Keratinocyte (primary cell): ENCODE measurements around the gene ELF3. TPM values are rescaled to one million over a fixed set of nuclear protein-coding genes. Genes with fewer than 3 reads are reported as not detected.
"Not testable (repeated sequence)": the region's sequence is repeated elsewhere in the genome, so short reads cannot be mapped to it uniquely, and the experiment has no call there.

Experiments used
- DNase-seq: peaks from one replicate; pipeline ENCODE4 v3.0.0-alpha.2; 2011; ENCODE audit warnings: low read depth, missing footprints, low spot score
- FAIRE-seq: peaks from 2 replicates; lab custom pipeline; 2011; peaks lifted over from hg19 to GRCh38; lab: Jason Lieb, UNC
- H2AFZ ChIP-seq: 2 replicates; pipeline ENCODE4 v1.6.0; 2012; ENCODE audit warnings: low read length, control low read depth, inconsistent platforms; ENCODE audit not compliant: control insufficient read depth
- H3K27ac ChIP-seq: 2 replicates; pipeline ENCODE4 v1.5.1; 2011; ENCODE audit warnings: low read length; ENCODE audit not compliant: control insufficient read depth, insufficient read depth
- H3K27me3 ChIP-seq: 3 replicates; pipeline ENCODE4 v1.6.0; 2011; ENCODE audit warnings: low read length; ENCODE audit not compliant: control insufficient read depth, insufficient read depth; ENCODE audit errors: extremely low read depth
- H3K36me3 ChIP-seq, 2 experiments: 2 replicates in 1 of 2; 3 replicates in 1 of 2; pipeline ENCODE4 v1.5.1; 2011; ENCODE audit warnings: low read length in 2 of 2, mild to moderate bottlenecking in 1 of 2; ENCODE audit not compliant: control insufficient read depth in 2 of 2, insufficient read depth in 2 of 2; ENCODE audit errors: extremely low read depth in 1 of 2
- H3K4me1 ChIP-seq: 3 replicates; pipeline ENCODE4 v1.5.1; 2011; ENCODE audit warnings: low read length; ENCODE audit not compliant: control insufficient read depth, insufficient read depth; ENCODE audit errors: extremely low read depth
- H3K4me2 ChIP-seq: 3 replicates; pipeline ENCODE4 v1.6.0; 2011; ENCODE audit warnings: low read depth, low read length; ENCODE audit not compliant: control insufficient read depth, insufficient read depth; ENCODE audit errors: extremely low read depth
- H3K4me3 ChIP-seq, 3 experiments: fragments of 200-600 bp in 1 of 3; sonication (generic) in 1 of 3; 2 replicates in 2 of 3; 3 replicates in 1 of 3; pipeline ENCODE4 v1.5.1; 2011 to 2016; ENCODE audit warnings: low read length in 3 of 3, mild to moderate bottlenecking in 3 of 3, control low read depth in 2 of 3, inconsistent platforms in 1 of 3, low read depth in 1 of 3, mixed read lengths in 1 of 3, mixed run types in 1 of 3, moderate library complexity in 1 of 3; ENCODE audit not compliant: control insufficient read depth in 2 of 3, insufficient read depth in 2 of 3; ENCODE audit errors: extremely low read depth in 1 of 3
- H3K79me2 ChIP-seq: 2 replicates; pipeline ENCODE4 v1.6.0; 2012; ENCODE audit warnings: low read length; ENCODE audit not compliant: control insufficient read depth, insufficient read depth
- H3K9ac ChIP-seq: 3 replicates; pipeline ENCODE4 v1.6.0; 2011; ENCODE audit warnings: low read length; ENCODE audit not compliant: control insufficient read depth, insufficient read depth; ENCODE audit errors: extremely low read depth
- H3K9me1 ChIP-seq: 3 replicates; pipeline ENCODE4 v1.6.0; 2011; ENCODE audit warnings: low read length; ENCODE audit not compliant: control insufficient read depth, insufficient read depth; ENCODE audit errors: extremely low read depth
- H3K9me3 ChIP-seq: 2 replicates; pipeline ENCODE4 v1.5.1; 2012; ENCODE audit warnings: low read depth, low read length; ENCODE audit not compliant: control insufficient read depth
- H4K20me1 ChIP-seq: 3 replicates; pipeline ENCODE4 v1.6.0; 2011; ENCODE audit warnings: low read length; ENCODE audit not compliant: control insufficient read depth, insufficient read depth; ENCODE audit errors: extremely low read depth
- CTCF ChIP-seq, 3 experiments: IDR thresholded peaks in 1 of 3; conservative IDR thresholded peaks in 1 of 3; optimal IDR thresholded peaks in 1 of 3; 2 replicates in 2 of 3; 3 replicates in 1 of 3; pipeline versions ENCODE3 to v1.5.1; 2011; ENCODE audit warnings: low read length in 3 of 3, mild to moderate bottlenecking in 3 of 3, moderate library complexity in 2 of 3, control low read depth in 1 of 3, inconsistent platforms in 1 of 3; ENCODE audit not compliant: insufficient read depth in 2 of 3; ENCODE audit errors: extremely low read depth in 1 of 3
- EZH2 ChIP-seq: IDR thresholded peaks from one replicate; pipeline ENCODE4 v1.6.1; 2012; ENCODE audit warnings: inconsistent platforms, mild to moderate bottlenecking, low read length, moderate library complexity
- dilution Hi-C: fragments of 300-500 bp; cut with MboI; formaldehyde crosslinking; loops from one replicate; pipeline ENCODE4 v1.7.0; 2020; ENCODE audit warnings: low sequenced_read_pairs; ENCODE audit not compliant: extremely low pct_ligation_motif_present
- polyA plus RNA-seq, 5 experiments: library from polyadenylated mRNA; depleted of rRNA in 3 of 5; stranded (reverse) in 3 of 5; stranded (forward) in 1 of 5; unstranded in 1 of 5; fragments of >200 nt; gene quantifications; 1 replicate in 1 of 5; 2 replicates in 3 of 5; 3 replicates in 1 of 5; pipeline versions ENCODE4 v1.2.1 to v1.2.3, GENCODE V29; 2011 to 2012; ENCODE audit warnings: missing spikeins in 2 of 5, low read depth in 1 of 5, low replicate concordance in 1 of 5
- small RNA-seq, 3 experiments: library from RNA; depleted of rRNA; stranded (forward); fragments of <200 nt; gene quantifications; one replicate each; pipeline ENCODE3, GENCODE V24; 2012; ENCODE audit warnings: low read depth in 3 of 3, low replicate concordance in 1 of 3; ENCODE audit not compliant: insufficient read length in 3 of 3

ELF3 gene
- polyA plus RNA-seq, 1 donor (not counting 4 experiments of a cell fraction or from before 2014, with no cell fraction given): 0.51 TPM

DNA sequence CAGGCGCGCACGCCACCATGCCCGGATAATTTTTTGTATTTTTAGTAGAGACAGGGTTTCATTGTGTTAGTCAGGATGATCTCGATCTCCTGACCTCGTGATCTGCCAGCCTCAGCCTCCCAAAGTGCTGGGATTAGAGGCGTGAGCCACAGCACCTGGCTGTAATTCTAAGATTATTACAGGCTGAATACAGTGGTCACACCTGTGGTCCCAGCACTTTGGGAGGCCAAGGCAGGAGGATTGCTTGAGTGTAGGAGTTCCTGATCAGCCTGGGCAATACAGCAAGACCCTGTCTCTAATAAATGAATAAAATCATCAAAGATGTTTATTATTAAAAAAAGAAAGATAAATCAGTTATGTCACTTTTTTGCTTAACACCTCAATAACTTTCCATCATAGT, 52.2 kb downstream of the ELF3 start:
- H3K36me3 ChIP-seq, H3K79me2 ChIP-seq, H3K27me3 ChIP-seq, H3K4me1 ChIP-seq, H3K27ac ChIP-seq, FAIRE-seq, H3K4me3 ChIP-seq, DNase-seq, H3K9ac ChIP-seq, H3K9me1 ChIP-seq, dilution Hi-C loops, H3K9me3 ChIP-seq, H2AFZ ChIP-seq, H3K4me2 ChIP-seq, H4K20me1 ChIP-seq: not testable (repeated sequence)

GRCh38 chr1:202063093-202063492, 52.7 kb downstream of the ELF3 start:
- Histone ChIP-seq H3K36me3 (no peaks in the 10 kb centered on the region), H3K79me2 (no peaks in the 10 kb centered on the region), H3K9me3 (no peaks in the 10 kb centered on the region), H3K27me3 (no peaks in the 10 kb centered on the region), H3K4me3 (no peak overlapping the region), H2AFZ (no peak overlapping the region), H3K4me1 (peaks cover 5% of the 10 kb centered on the region), H4K20me1 (no peaks in the 10 kb centered on the region), H3K27ac (no peak overlapping the region), H3K4me2 (no peak overlapping the region), H3K9ac (no peak overlapping the region), H3K9me1 (no peaks in the 10 kb centered on the region)
- dilution Hi-C loops: no loop called here
- DNase-seq: no peak
- no peak for FAIRE-seq
- TF ChIP-seq CTCF (optimal IDR thresholded peaks at IDR 0.05 in 1 of 3, IDR thresholded peaks at IDR 0.05 in 1 of 3, conservative IDR thresholded peaks at IDR 0.05 in 1 of 3; ENCODE audit: extremely low read depth in 1 of 3, insufficient read depth in 2 of 3, low read length in 3 of 3) (no peak), EZH2 (no peak)

DNA sequence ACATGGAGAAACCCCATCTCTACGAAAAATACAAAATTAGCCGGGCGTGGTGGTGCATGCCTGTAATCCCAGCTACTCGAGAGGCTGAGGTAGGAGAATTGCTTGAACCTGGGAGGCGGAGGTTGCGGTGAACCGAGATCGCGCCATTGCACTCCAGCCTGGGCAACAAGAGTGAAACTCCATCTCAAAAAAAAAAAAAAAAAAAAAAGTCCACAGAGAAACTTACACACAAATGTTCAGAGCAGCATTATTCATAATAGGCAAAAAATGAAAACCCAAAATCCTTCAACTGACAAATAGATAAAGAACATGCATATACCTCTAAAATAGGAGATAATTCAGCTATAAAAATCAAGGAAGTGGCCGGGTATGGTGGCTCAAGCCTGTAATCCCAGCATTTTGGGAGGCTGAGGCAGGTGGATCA, 54.5 kb downstream of the ELF3 start:
- H3K4me1 ChIP-seq, H3K9me1 ChIP-seq, H3K27me3 ChIP-seq, H4K20me1 ChIP-seq, H3K9me3 ChIP-seq, H3K9ac ChIP-seq, H3K27ac ChIP-seq, H3K36me3 ChIP-seq, DNase-seq, H3K79me2 ChIP-seq, H2AFZ ChIP-seq, FAIRE-seq, dilution Hi-C loops, H3K4me3 ChIP-seq, H3K4me2 ChIP-seq: not testable (repeated sequence)

Small RNA genes lying within 50 kb of the gene (small RNA-seq; reads per million reads assigned to genes)
- gene AL691482.1 (0 reads per million in 3 experiments), gene AL691482.2 (0 reads per million in 3 experiments), gene MIR6740 (0 to 0.25 (median 0) reads per million in 3 experiments), gene RF00156 (0 reads per million in 3 experiments)

Other genes starting within 250 kb of the ELF3 start
- gene IPO9, start 181.4 kb upstream of the ELF3 start, polyA plus RNA-seq: 32.5 to 38.9 TPM (median 35.8 TPM) in 3 replicates
- 2.2 to 5.8 TPM (median 4.0 TPM) in 3 replicates for gene SHISA4, start 121.7 kb upstream of the ELF3 start, polyA plus RNA-seq
- gene LMOD1, start 64.0 kb upstream of the ELF3 start, polyA plus RNA-seq: 0.01 TPM in 1 of 3 replicates, not detected in the others
- gene TIMM17A, start 55.1 kb upstream of the ELF3 start, polyA plus RNA-seq: 72.5 to 116 TPM (median 102 TPM) in 3 replicates
- gene RNPEP, start 27.9 kb upstream of the ELF3 start, polyA plus RNA-seq: 35.4 to 63.0 TPM (median 59.8 TPM) in 3 replicates
- gene GPR37L1, start 112.3 kb downstream of the ELF3 start, polyA plus RNA-seq: 0.01 TPM in 2 of 3 replicates, not detected in the other
- 48.4 to 64.0 TPM (median 58.6 TPM) in 3 replicates for gene ARL8A, start 134.2 kb downstream of the ELF3 start, polyA plus RNA-seq
- 0.06 to 0.10 TPM in 2 of 3 replicates, not detected in the other for gene PTPN7, start 150.0 kb downstream of the ELF3 start, polyA plus RNA-seq
- gene LGR6, start 183.2 kb downstream of the ELF3 start, polyA plus RNA-seq: 0.39 to 1.5 TPM (median 0.42 TPM) in 3 replicates